ENCODE measurements around the gene NPR3. TPM values are rescaled to one million over a fixed set of nuclear protein-coding genes. Genes with fewer than 3 reads are reported as not detected.

The NPR3 gene
- polyA plus RNA-seq, 1 donor (not counting 4 experiments of a cell fraction or from before 2014, with no cell fraction given) = 0.12 TPM

DNA sequence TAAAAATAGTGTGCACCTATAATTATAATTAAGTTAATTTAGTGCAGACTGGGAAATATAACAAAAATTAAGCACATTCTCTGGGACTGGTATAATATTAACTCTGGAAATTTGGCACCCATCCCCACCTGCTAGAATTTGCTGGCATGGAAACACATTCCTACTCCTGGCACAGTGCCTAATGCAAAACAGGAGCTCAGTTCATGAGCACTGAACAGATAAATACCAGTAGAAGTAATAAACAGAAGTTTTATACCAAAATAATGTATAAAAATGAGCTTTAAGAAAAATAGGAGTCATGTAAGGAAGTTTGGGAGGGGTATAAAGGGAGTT is 23.7 kb upstream of the NPR3 start:
- DNase-seq (ENCODE audit: low read depth, low spot score) (no peak), FAIRE-seq (no peak)
- Histone ChIP-seq H3K4me1 (ENCODE audit: control insufficient read depth, extremely low read depth, insufficient read depth, low read length) (no peaks in the 10 kb centered on the region), H3K27ac (ENCODE audit: control insufficient read depth, insufficient read depth, low read length) (no peak overlapping the region), H4K20me1 (ENCODE audit: control insufficient read depth, extremely low read depth, insufficient read depth, low read length) (no peaks in the 10 kb centered on the region), H3K27me3 (ENCODE audit: control insufficient read depth, extremely low read depth, insufficient read depth, low read length) (no peaks in the 10 kb centered on the region), H3K9ac (ENCODE audit: control insufficient read depth, extremely low read depth, insufficient read depth, low read length) (no peak overlapping the region), H3K9me1 (ENCODE audit: control insufficient read depth, extremely low read depth, insufficient read depth, low read length) (no peaks in the 10 kb centered on the region), H3K9me3 (ENCODE audit: control insufficient read depth, low read depth, low read length) (peaks cover 2% of the 10 kb centered on the region), H3K79me2 (ENCODE audit: control insufficient read depth, insufficient read depth, low read length) (no peaks in the 10 kb centered on the region), H3K36me3 (ENCODE audit: control insufficient read depth in 2 of 2, extremely low read depth in 1 of 2, insufficient read depth in 2 of 2, low read length in 2 of 2) (no peaks in the 10 kb centered on the region), H3K4me2 (ENCODE audit: control insufficient read depth, extremely low read depth, insufficient read depth, low read depth, low read length) (no peak overlapping the region), H2AFZ (ENCODE audit: control insufficient read depth, low read length) (no peak overlapping the region), H3K4me3 (ENCODE audit: control insufficient read depth in 2 of 3, extremely low read depth in 1 of 3, insufficient read depth in 2 of 3, low read depth in 1 of 3, low read length in 3 of 3) (no peak overlapping the region)
- TF ChIP-seq EZH2 (IDR thresholded peaks at IDR 0.05; ENCODE audit: low read length) = no peak
- TF ChIP-seq, protein P1, sequence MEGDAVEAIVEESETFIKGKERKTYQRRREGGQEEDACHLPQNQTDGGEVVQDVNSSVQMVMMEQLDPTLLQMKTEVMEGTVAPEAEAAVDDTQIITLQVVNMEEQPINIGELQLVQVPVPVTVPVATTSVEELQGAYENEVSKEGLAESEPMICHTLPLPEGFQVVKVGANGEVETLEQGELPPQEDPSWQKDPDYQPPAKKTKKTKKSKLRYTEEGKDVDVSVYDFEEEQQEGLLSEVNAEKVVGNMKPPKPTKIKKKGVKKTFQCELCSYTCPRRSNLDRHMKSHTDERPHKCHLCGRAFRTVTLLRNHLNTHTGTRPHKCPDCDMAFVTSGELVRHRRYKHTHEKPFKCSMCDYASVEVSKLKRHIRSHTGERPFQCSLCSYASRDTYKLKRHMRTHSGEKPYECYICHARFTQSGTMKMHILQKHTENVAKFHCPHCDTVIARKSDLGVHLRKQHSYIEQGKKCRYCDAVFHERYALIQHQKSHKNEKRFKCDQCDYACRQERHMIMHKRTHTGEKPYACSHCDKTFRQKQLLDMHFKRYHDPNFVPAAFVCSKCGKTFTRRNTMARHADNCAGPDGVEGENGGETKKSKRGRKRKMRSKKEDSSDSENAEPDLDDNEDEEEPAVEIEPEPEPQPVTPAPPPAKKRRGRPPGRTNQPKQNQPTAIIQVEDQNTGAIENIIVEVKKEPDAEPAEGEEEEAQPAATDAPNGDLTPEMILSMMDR (optimal IDR thresholded peaks at IDR 0.05 in 1 of 3, IDR thresholded peaks at IDR 0.05 in 1 of 3, conservative IDR thresholded peaks at IDR 0.05 in 1 of 3; ENCODE audit: extremely low read depth in 1 of 3, insufficient read depth in 2 of 3, low read length in 3 of 3) = no peak
- dilution Hi-C loops (cut with MboI; ENCODE audit: extremely low pct_ligation_motif_present, low sequenced_read_pairs) = no loop called here

DNA sequence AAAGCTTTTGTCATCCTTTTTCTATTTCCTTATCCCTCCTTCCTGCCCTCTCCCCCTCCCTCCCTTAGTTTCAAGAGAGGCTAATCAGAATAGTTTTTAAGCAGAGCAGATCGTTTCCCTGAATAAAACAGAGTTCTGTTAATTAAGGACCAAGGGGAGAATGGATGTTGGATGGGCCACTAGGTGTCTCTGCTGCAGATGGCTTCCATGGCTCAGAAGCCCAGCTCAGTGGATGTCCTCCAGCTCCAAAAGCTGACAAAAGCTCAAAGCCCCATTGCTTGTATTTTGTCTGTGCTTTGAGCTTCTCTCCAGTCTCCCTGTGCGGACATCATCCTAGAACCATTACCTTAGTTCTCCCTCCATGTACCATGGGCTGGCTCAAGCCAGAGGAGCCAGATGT is 21.0 kb upstream of the NPR3 start:
- no peak overlapping the region for H3K4me2 ChIP-seq (ENCODE audit: control insufficient read depth, extremely low read depth, insufficient read depth, low read depth, low read length)
- H3K9ac ChIP-seq (ENCODE audit: control insufficient read depth, extremely low read depth, insufficient read depth, low read length) = no peak overlapping the region
- no peaks in the 10 kb centered on the region for H3K4me1 ChIP-seq (ENCODE audit: control insufficient read depth, extremely low read depth, insufficient read depth, low read length)
- no peaks in the 10 kb centered on the region for H3K27me3 ChIP-seq (ENCODE audit: control insufficient read depth, extremely low read depth, insufficient read depth, low read length)
- no peaks in the 10 kb centered on the region for H3K9me3 ChIP-seq (ENCODE audit: control insufficient read depth, low read depth, low read length)
- FAIRE-seq (no peak), DNase-seq (ENCODE audit: low read depth, low spot score) (no peak)
- H2AFZ ChIP-seq (ENCODE audit: control insufficient read depth, low read length) = no peak overlapping the region
- no peaks in the 10 kb centered on the region for H4K20me1 ChIP-seq (ENCODE audit: control insufficient read depth, extremely low read depth, insufficient read depth, low read length)
- H3K9me1 ChIP-seq (ENCODE audit: control insufficient read depth, extremely low read depth, insufficient read depth, low read length) = no peaks in the 10 kb centered on the region
- no peaks in the 10 kb centered on the region for H3K36me3 ChIP-seq (ENCODE audit: control insufficient read depth in 2 of 2, extremely low read depth in 1 of 2, insufficient read depth in 2 of 2, low read length in 2 of 2)
- H3K27ac ChIP-seq (ENCODE audit: control insufficient read depth, insufficient read depth, low read length) = no peak overlapping the region
- no peaks in the 10 kb centered on the region for H3K79me2 ChIP-seq (ENCODE audit: control insufficient read depth, insufficient read depth, low read length)
- dilution Hi-C loops (cut with MboI; ENCODE audit: extremely low pct_ligation_motif_present, low sequenced_read_pairs) = no loop called here
- TF ChIP-seq, protein P1 (optimal IDR thresholded peaks at IDR 0.05 in 1 of 3, IDR thresholded peaks at IDR 0.05 in 1 of 3, conservative IDR thresholded peaks at IDR 0.05 in 1 of 3; ENCODE audit: extremely low read depth in 1 of 3, insufficient read depth in 2 of 3, low read length in 3 of 3) = peak; percentile 15 to 49 (median 47)
- no peak for TF ChIP-seq EZH2 (IDR thresholded peaks at IDR 0.05; ENCODE audit: low read length)
- no peak overlapping the region for H3K4me3 ChIP-seq (ENCODE audit: control insufficient read depth in 2 of 3, extremely low read depth in 1 of 3, insufficient read depth in 2 of 3, low read depth in 1 of 3, low read length in 3 of 3)

All from keratinocyte (primary cell).